Ovary (tissue), 3 donors: ENCODE measurements around the gene OR2T27.

ENCODE experiments used
- CTCF ChIP-seq, 3 donors: fragments of 450-650 bp in 2 of 3; fragments of 200-600 bp in 1 of 3; IDR thresholded peaks; one replicate each; pipeline versions ENCODE4 v1.5.1 to v1.8.0; 2016 to 2022; ENCODE audit warnings: antibody characterized with exemption in 3 of 3, mild to moderate bottlenecking in 1 of 3
- EP300 ChIP-seq: sonication (generic); formaldehyde crosslinking; IDR thresholded peaks from one replicate; pipeline ENCODE4 v1.6.1; 2017; ENCODE audit warnings: antibody characterized with exemption
- donor health status: DM: no; HTN: no; CAD: no.

GRCh38 chr1:248696774-248697173 is 41.4 kb upstream of the OR2T27 start:
- TF ChIP-seq CTCF (IDR thresholded peaks at IDR 0.05) (no peak), EP300 (no peak)
